Activated CD8-positive, alpha-beta T cell treated with anti-CD3 and anti-CD28 coated beads for 36 hours (primary cell): ENCODE measurements around the gene TBC1D17. TPM values are rescaled to one million over a fixed set of nuclear protein-coding genes. Genes with fewer than 3 reads are reported as not detected.
A peak's percentile ranks its signal among the peaks of the same experiment; 100 is the strongest.

Experiments
- ATAC-seq: fragments of 200-7000 bp; cut with Tn5 transposase; one replicate; pipeline ENCODE4 v1.10.0; 2021; ENCODE audit warnings: mild to moderate bottlenecking, moderate library complexity
- CTCF ChIA-PET: fragments of 350-600 bp; sonication (Branson Sonifier 250); formaldehyde crosslinking; loops from one replicate; lab custom pipeline; 2021; ENCODE audit warnings: antibody characterized with exemption; lab: Charles Lee
- POLR2A ChIA-PET: fragments of 350-600 bp; sonication (Branson Sonifier 250); formaldehyde crosslinking; loops from one replicate; lab custom pipeline; 2021; ENCODE audit warnings: antibody characterized with exemption; lab: Charles Lee
- DNase-seq: peaks from one replicate; pipeline ENCODE4 v3.0.0-alpha.2; 2020
- H3K27ac Mint-ChIP-seq: one replicate; pipeline ENCODE4 v1.8.0; 2021; ENCODE audit warnings: mild to moderate bottlenecking, mixed read lengths
- H3K27me3 Mint-ChIP-seq: one replicate; pipeline ENCODE4 v1.8.0; 2021; ENCODE audit warnings: mixed read lengths
- H3K36me3 Mint-ChIP-seq: one replicate; pipeline ENCODE4 v1.8.0; 2021; ENCODE audit warnings: low read depth, mixed read lengths
- H3K4me1 Mint-ChIP-seq: one replicate; pipeline ENCODE4 v1.8.0; 2021; ENCODE audit warnings: low read depth, mixed read lengths
- H3K4me3 Mint-ChIP-seq: one replicate; pipeline ENCODE4 v1.8.0; 2021; ENCODE audit warnings: mild to moderate bottlenecking, moderate library complexity, mixed read lengths
- H3K9me3 Mint-ChIP-seq: one replicate; pipeline ENCODE4 v1.8.0; 2021; ENCODE audit warnings: mixed read lengths
- intact Hi-C: fragments of 100-400 bp; cut with micrococcal nuclease; formaldehyde crosslinking; loops from one replicate; pipeline ENCODE4 v1.10.0; 2022
- total RNA-seq, 2 experiments: library from RNA; stranded (reverse); gene quantifications; one replicate each; pipeline ENCODE4 v1.2.3, GENCODE V29; 2021
- TF ChIP-seq, protein P1 (sequence below): fragments of 200-600 bp; IDR thresholded peaks from one replicate; pipeline ENCODE4 v1.8.0; 2022; ENCODE audit warnings: antibody characterized with exemption, mild to moderate bottlenecking

The TBC1D17 gene
- total RNA-seq, 2 experiments from 2014 or later: 26.6 to 26.8 TPM

DNA sequence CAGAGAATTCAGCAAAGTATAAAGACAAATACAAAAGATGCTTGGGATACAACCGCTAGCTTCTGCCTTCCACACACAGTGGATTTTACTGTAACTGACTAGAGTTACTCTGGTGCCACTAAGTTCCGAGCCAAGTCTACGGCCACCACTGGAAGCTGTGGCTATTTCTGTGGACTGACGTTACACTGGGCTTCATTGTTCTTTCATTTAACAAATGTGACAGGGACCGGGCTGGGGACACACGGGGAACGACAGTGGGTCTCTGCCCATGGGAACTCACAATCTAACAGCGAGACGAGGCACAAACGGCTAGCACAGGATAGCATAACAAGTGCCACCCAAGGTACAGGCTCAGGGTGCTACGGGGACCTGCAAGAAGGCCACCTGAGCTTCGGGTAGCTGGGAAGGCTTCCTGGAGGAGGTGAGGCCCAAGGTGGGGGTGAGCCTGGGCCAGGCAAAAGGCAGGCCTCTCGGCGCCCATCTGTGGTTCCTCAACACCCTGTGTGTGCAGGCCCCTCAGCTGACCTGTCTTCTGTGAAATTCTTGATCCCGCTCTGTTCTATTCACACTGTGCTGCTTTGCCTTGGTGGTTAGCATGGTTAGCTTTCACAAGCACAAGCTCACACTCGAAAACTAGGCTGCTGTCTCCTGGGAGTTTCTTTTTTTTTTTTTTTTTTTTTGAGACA, 29.5 kb downstream of the TBC1D17 start:
- Mint-ChIP-seq H3K27ac (peak overlapping the region; percentile 78), H3K4me3 (no peak overlapping the region), H3K4me1 (peaks cover 56% of the 10 kb centered on the region), H3K9me3 (no peaks in the 10 kb centered on the region), H3K27me3 (no peaks in the 10 kb centered on the region), H3K36me3 (peaks cover 48% of the 10 kb centered on the region)
- TF ChIP-seq, protein P1, sequence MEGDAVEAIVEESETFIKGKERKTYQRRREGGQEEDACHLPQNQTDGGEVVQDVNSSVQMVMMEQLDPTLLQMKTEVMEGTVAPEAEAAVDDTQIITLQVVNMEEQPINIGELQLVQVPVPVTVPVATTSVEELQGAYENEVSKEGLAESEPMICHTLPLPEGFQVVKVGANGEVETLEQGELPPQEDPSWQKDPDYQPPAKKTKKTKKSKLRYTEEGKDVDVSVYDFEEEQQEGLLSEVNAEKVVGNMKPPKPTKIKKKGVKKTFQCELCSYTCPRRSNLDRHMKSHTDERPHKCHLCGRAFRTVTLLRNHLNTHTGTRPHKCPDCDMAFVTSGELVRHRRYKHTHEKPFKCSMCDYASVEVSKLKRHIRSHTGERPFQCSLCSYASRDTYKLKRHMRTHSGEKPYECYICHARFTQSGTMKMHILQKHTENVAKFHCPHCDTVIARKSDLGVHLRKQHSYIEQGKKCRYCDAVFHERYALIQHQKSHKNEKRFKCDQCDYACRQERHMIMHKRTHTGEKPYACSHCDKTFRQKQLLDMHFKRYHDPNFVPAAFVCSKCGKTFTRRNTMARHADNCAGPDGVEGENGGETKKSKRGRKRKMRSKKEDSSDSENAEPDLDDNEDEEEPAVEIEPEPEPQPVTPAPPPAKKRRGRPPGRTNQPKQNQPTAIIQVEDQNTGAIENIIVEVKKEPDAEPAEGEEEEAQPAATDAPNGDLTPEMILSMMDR: no peak
- CTCF ChIA-PET: no interaction called here
- intact Hi-C loops: no loop called here
- ATAC-seq (no peak), DNase-seq (no peak)
- POLR2A ChIA-PET: interaction anchor here (1.0 to 13.2 kb wide), 4 partner anchors 9 to 19 kb away, joined by 3 to 167 read pairs (median 31); partner anchors contain the start of genes ATF5, IL4I1 and NUP62

DNA sequence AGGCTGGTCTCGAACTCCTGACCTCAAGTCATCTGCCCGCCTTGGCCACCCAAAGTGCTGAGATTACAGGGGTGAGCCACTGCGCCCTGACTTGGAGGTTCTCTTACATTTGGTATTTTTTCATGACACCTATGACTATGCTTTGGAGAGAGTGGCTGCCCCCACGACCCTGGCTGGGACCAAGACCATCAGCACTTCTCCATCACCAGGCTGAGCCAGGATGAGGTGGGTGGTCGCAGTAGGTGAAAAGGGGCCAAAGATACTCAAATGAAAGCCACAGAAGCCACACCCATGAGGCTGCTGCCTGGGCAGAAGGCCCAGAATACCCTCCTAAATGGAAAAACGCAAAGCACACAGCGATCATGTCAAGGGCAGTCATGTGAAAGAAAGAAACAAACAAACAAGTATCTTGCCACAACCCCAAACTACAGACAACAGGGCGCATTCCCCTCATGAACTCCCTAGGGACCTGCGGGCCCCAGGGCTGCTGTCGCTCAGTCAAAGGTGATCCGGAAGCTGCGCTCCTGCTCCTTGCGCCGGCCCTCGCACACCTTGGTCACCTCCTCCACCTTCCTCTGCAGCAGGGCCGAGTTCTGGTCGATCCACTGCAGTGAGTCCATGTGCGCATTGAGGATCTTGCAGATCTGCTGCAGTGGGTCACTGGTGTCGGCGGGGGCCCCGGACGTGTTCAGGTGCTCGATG, 30.4 kb downstream of the TBC1D17 start:
- Mint-ChIP-seq H3K27me3 (no peaks in the 10 kb centered on the region), H3K9me3 (no peaks in the 10 kb centered on the region), H3K27ac (peak overlapping the region; percentile 78), H3K4me3 (no peak overlapping the region), H3K36me3 (peaks cover 55% of the 10 kb centered on the region), H3K4me1 (peaks cover 64% of the 10 kb centered on the region)
- ChIA-PET POLR2A (interaction anchor here (1.0 to 13.2 kb wide), 3 partner anchors 10 to 18 kb away, joined by 3 to 167 read pairs (median 59); partner anchors contain the start of genes ATF5, IL4I1 and NUP62), CTCF (no interaction called here)
- TF ChIP-seq, protein P1: no peak
- ATAC-seq (peak; percentile 21), DNase-seq (peak; percentile 61)
- intact Hi-C loops: no loop called here

DNA sequence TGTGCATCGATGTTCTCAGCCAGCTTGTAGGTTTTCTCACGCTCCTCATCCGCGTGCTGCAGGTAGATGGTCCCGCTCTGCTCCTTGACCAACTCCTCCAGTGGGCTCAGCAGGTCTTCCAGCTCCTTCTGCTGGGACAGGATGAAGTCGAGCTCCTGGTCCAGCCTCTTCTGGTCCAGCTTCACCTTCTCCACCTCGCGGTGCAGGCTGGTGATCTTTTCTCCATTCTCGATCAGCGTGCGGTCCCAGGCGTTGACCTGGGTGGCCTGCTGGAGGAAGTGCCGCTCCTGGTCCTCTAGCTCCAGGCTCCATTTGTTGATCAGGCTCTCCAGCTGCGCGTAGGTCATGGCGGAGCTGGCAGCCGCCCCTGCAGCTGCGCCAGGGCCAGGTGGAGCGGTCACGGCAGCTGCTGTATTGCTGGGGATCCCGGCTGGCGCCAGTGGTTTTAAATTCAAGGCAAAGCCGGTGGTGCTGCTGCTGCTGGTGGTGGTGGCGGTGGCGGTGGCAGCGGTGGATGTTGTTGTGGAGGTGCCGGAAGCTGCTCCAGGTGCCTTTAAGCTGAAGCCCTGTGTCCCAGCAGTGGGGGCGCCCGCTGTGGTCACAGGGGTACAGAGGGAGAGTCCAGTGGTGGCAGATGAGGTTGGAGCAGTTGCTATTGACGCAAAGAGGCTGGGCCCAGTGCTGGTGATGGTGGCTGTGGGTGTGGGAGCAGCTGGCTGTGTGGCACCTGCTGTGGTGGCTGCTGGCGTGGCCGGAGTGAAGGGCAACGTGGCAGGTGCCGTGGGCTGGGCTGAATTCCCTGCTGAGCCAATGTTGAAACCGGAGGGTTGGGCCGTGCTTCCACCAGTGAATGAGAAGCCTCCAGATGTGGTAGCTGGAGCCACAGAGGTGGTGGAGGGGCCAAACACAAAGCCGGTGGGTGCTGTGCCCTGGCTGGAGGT, 31.2 kb downstream of the TBC1D17 start:
- H3K27me3 Mint-ChIP-seq: no peaks in the 10 kb centered on the region
- TF ChIP-seq, protein P1: no peak
- no peaks in the 10 kb centered on the region for H3K9me3 Mint-ChIP-seq
- intact Hi-C loops: no loop called here
- DNase-seq: no peak
- ChIA-PET CTCF (interaction anchor here (1.2 kb wide), 1 partner anchor 8 kb away, joined by 4 read pairs; no protein-coding TSS in a partner anchor), POLR2A (interaction anchor here (1.0 to 13.2 kb wide), 4 partner anchors 11 to 60 kb away, joined by 3 to 167 read pairs (median 32); partner anchors contain the start of genes ATF5, IL4I1 and NUP62)
- no peak overlapping the region for H3K4me3 Mint-ChIP-seq
- no peak overlapping the region for H3K27ac Mint-ChIP-seq
- ATAC-seq: no peak
- peaks cover 64% of the 10 kb centered on the region for H3K36me3 Mint-ChIP-seq
- peaks cover 66% of the 10 kb centered on the region for H3K4me1 Mint-ChIP-seq

DNA sequence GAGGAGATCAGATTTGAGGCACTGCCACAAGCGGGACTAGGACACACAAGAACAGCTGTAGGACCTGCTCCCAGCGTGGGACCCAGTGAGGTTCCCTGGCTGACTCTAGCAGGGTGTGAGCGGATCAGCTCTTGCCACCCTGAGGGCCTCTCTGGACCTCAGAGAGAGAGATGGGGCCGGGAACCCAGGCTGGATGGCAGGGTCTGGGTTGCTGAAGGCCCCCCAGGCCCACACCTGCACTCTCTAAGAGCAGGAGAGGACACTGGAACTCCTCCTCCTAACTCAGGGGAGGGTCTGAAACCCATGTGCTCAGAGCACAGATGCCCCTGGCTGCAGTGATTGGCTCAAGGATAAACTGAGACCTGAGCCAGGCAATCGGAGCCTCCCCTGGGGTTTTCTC, 32.7 kb downstream of the TBC1D17 start:
- TF ChIP-seq, protein P1: no peak
- no peak for ATAC-seq
- no peak overlapping the region for H3K4me3 Mint-ChIP-seq
- ChIA-PET POLR2A (interaction anchor here (0.9 to 13.2 kb wide), 4 partner anchors 8 to 222 kb away, joined by 3 to 167 read pairs (median 32); partner anchors contain the start of genes ATF5, IL4I1 and NUP62), CTCF (no interaction called here)
- intact Hi-C loops: no loop called here
- no peaks in the 10 kb centered on the region for H3K9me3 Mint-ChIP-seq
- DNase-seq: no peak
- H3K27ac Mint-ChIP-seq: peak overlapping the region; percentile 88
- peaks cover 76% of the 10 kb centered on the region for H3K36me3 Mint-ChIP-seq
- peaks cover 67% of the 10 kb centered on the region for H3K4me1 Mint-ChIP-seq
- no peaks in the 10 kb centered on the region for H3K27me3 Mint-ChIP-seq
